Myocyte (in vitro differentiated cells): ENCODE results near the gene NRN1. TPM values are rescaled to one million over a fixed set of nuclear protein-coding genes. Genes with fewer than 3 reads are reported as not detected.
"Not testable (repeated sequence)": the region's sequence is repeated elsewhere in the genome, so short reads cannot be mapped to it uniquely, and the experiment has no call there.

Experiments
- DNase-seq: peaks from one replicate; pipeline ENCODE4 v3.0.0-alpha.2; 2012; ENCODE audit warnings: low read depth
- total RNA-seq: library from RNA; depleted of rRNA; stranded (reverse); fragments of >200 nt; gene quantifications from 2 replicates; pipeline ENCODE4 v1.2.3, GENCODE V29; 2014

The NRN1 gene
- total RNA-seq, 1 donor from 2014 or later: 79.4 TPM

GRCh38 chr6:5984150-5985089, 22.3 kb downstream of the NRN1 start:
- no peak for DNase-seq

GRCh38 chr6:5981126-5982026, 25.3 kb downstream of the NRN1 start:
- peak; percentile 81 for DNase-seq

DNA sequence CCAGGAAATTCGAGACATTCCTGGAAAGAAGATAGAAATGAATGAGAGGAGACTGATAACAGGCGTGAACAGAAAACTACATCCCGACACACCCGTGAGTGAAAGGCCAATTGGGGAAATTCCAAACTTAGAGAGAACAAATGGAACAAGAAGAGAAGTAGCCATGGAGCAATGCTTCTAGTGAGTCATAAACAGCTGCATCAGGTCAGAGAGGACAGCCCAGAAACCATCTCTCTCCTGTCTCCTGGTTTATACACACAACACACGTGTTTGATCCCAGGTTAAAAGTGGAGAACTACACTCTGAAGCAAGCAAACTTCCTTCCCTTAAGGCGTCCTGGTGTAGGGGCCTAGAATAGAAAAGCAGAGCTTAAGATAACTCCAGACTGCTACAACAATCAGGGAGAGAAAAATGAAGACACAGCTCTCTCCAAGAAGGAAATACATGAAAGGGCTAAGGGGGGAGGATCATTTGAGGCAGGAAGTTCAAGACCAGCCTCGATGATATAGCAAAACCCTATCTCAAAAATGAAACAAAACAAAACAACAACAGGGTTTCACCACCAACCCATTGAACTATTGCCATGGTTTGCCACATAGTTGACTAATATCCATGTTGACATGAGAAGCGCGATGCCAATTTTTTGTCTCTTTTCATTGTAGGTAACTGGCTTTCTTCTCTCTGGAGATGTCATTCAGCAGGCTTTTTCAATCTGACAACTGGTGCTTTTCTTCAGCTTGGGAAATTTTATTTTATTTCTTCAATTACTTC, 26.9 kb downstream of the NRN1 start:
- peak; percentile 91 for DNase-seq

- no peak for DNase-seq
Measured at GRCh38 chr6:5976811-5977210, 29.9 kb downstream of the NRN1 start.

- peak; percentile 53 for DNase-seq
Measured at GRCh38 chr6:5968817-5969734, 37.6 kb downstream of the NRN1 start.

DNA sequence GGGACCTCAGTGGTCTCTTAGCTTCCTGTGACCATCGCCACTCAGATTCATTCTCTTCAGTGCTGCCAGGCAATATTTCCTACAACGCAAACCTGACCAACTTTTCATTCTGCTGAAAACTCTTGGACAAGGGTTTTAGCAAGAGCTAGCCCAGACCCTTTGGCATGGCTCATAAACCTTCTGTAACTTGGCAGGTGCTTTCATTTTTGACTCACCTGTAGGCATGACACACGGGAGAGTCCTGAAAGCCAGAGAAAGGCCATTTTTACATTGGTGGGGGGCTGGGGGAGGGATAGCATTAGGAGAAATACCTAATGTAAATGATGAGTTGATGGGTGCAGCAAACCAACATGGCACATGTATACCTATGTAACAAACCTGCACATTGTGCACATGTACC, 38.7 kb downstream of the NRN1 start:
- not testable (repeated sequence) for DNase-seq

DNA sequence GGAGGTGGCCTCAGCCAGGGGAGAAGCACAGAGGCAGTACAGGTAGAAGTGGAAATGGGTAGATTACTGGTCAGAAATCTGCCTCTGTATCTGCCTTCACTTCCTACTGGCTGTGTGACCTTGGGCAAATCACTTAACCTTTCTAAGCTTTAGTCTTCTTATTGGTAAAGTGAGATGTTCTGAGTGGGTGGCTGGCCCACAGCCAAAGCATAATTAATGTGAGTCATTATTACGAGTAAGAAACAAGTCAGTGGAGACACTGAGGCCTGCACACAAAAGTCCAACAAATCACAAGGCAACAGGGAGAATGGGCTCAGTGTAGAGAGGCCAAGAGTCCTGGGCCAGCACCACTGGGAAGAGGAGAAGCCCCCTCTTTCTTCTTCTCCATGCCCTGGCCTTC, 39.1 kb downstream of the NRN1 start:
- no peak for DNase-seq

- DNase-seq: no peak
Measured at GRCh38 chr6:5962794-5963193, 43.9 kb downstream of the NRN1 start.

DNA sequence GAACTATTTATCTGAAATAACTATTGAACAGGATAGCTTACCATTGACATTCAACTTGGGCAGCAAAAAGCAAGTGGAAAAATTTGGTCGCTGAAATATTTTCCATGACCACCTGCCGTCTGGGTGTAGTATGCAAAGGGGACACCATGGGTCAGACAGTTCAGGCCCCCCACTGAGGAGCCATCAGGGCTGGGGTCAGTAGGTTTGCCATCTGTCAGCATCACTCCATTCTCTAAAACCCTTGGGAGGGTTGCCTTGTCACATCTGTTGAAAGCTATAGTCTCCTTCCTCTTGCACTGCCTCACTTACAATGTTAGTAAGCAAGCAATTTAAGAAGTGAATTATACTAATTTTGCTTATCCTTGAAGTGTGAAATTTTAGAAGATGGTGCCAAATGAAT, 44.9 kb downstream of the NRN1 start:
- peak; percentile 28 for DNase-seq

- no peak for DNase-seq
Measured at GRCh38 chr6:5960456-5960855, 46.3 kb downstream of the NRN1 start.

GRCh38 chr6:5958921-5959320, 47.8 kb downstream of the NRN1 start:
- DNase-seq: no peak

GRCh38 chr6:5956939-5957338, 49.8 kb downstream of the NRN1 start:
- no peak for DNase-seq

DNA sequence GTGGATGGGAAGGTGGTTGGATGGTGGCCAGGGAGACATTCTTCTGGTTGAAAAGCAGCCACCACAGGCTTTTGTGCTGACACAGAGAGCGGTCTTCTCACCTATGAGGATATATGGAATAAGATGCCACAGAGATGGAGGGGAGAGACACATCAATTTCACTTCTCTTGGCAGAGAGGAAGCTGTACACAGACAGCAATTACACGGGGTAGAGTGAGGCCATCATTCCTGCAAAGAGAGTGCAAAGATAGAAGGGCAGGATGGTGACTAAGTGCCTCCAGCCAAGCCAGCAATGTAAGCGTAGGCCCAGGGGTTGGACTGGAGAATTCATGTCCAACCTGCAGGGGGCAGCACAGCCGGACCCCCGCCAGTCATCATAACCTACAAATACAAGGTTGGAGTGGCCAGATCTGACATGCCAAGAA, 56.4 kb downstream of the NRN1 start:
- DNase-seq: no peak
